Sigmoid colon (tissue), 7 donors: ENCODE data around the gene CSK. TPM values are rescaled to one million over a fixed set of nuclear protein-coding genes. Genes with fewer than 3 reads are reported as not detected.

Experiments used
- DNase-seq: peaks from one replicate; pipeline ENCODE4 v3.0.0-alpha.2; 2019
- H3K27ac ChIP-seq, 4 donors: fragments of 200-600 bp; sonication (generic); one replicate each; pipeline ENCODE4 v1.5.1; 2016 to 2019; ENCODE audit warnings: mild to moderate bottlenecking in 1 of 4
- H3K27me3 ChIP-seq, 3 donors: fragments of 200-600 bp; sonication (generic); one replicate each; pipeline ENCODE4 v1.5.1; 2019; ENCODE audit warnings: mild to moderate bottlenecking in 1 of 3
- H3K36me3 ChIP-seq, 4 donors: fragments of 200-600 bp; sonication (generic); one replicate each; pipeline ENCODE4 v1.5.1; 2016 to 2019
- H3K4me1 ChIP-seq, 4 donors: fragments of 200-600 bp; sonication (generic); one replicate each; pipeline ENCODE4 v1.5.1; 2017 to 2019
- H3K4me3 ChIP-seq, 4 donors: fragments of 200-600 bp; sonication (generic); one replicate each; pipeline ENCODE4 v1.5.1; 2017 to 2019; ENCODE audit warnings: mild to moderate bottlenecking in 2 of 4, moderate library complexity in 1 of 4
- H3K9me3 ChIP-seq, 4 donors: fragments of 200-600 bp in 3 of 4; sonication (generic) in 3 of 4; one replicate each; pipeline versions ENCODE4 v1.5.1 to v1.6.1; 2013 to 2019
- CTCF ChIP-seq, 4 experiments: fragments of 450-650 bp in 3 of 4; fragments of 200-600 bp in 1 of 4; IDR thresholded peaks; one replicate each; pipeline ENCODE4 v1.5.1; 2016 to 2019; ENCODE audit warnings: antibody characterized with exemption in 4 of 4, mild to moderate bottlenecking in 3 of 4, moderate library complexity in 2 of 4
- EP300 ChIP-seq, 4 donors: sonication (generic); formaldehyde crosslinking; IDR thresholded peaks; one replicate each; pipeline ENCODE4 v1.6.1; 2017; ENCODE audit warnings: antibody characterized with exemption in 4 of 4
- POLR2A ChIP-seq, 2 donors: fragments of 450-650 bp; IDR thresholded peaks; one replicate each; pipeline ENCODE4 v1.6.1; 2016; ENCODE audit warnings: antibody characterized with exemption in 2 of 2, mild to moderate bottlenecking in 2 of 2, moderate library complexity in 2 of 2
- POLR2AphosphoS5 ChIP-seq, 4 donors: sonication (generic); formaldehyde crosslinking; IDR thresholded peaks; one replicate each; pipeline ENCODE4 v1.6.1; 2017; ENCODE audit warnings: antibody characterized with exemption in 4 of 4
- WGBS, 2 donors: extraction: QIAGEN DNeasy Blood & Tissue Kit; methylation state at CpG; one replicate each; pipeline ENCODE4 v1.1.7; 2013; 5-methylcytosine and 5-hydroxymethylcytosine counted together
- intact Hi-C: fragments of 100-400 bp; cut with DNase I; formaldehyde crosslinking; loops from one replicate; pipeline ENCODE4 v1.15.1; 2023
- polyA plus RNA-seq, 3 donors: library from polyadenylated mRNA; stranded (reverse); fragments of 200-250 nt; gene quantifications; one replicate each; pipeline ENCODE4 v1.2.3, GENCODE V29; 2013
- total RNA-seq, 4 donors: library from RNA; depleted of rRNA; stranded (reverse); fragments of >200 nt; gene quantifications; one replicate each; pipeline ENCODE4 v1.1.0, GENCODE V29; 2016
- donor health status: healthy with polysubstance abuse.
- donor health status: Bipolar disorder and iron deficiency.
- donor health status: healthy.

Gene CSK
- total and polyA plus RNA-seq, 7 donors: 9.7 to 125 (median 22.4) TPM

DNA sequence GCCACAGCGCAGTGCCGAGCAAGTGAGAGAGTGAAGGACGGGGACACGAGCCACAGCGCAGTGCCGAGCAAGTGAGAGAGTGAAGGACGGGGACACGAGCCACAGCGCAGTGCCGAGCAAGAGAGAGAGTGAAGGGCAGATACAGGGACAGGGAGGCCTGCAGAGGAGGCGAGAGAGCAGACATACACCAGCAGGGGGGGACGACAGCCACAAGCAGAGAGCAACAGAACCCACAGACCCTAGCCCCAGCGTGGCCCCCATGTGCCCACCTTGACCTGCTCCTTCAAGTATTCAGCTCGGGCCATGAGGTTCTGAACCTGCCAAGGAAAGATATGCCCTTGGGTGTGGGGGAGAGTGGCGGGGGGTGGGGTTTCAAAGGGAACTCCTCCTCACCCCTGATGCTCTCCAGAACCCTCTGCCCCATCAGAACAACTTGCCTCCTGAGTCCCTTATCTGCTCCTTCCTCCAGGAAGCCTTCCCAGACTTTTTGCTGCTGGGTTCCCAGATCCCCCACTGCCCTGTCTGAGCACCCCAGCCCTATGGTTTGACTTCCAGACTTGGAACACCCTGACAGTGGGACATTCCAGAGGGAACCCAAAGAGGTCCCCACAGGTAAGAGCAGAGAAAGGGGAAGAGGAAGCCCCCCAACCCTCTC is 55.7 kb downstream of the CSK start:
- Histone ChIP-seq H3K27me3 (no peaks in the 10 kb centered on the region), H3K27ac (no peak overlapping the region), H3K4me3 (no peak overlapping the region), H3K36me3 (peaks cover 0 to 43% (median 2%) of the 10 kb centered on the region in 4 donors), H3K4me1 (peaks cover 0 to 18% (median 11%) of the 10 kb centered on the region in 4 donors), H3K9me3 (no peaks in the 10 kb centered on the region)
- WGBS, 2 donors: 85 to 93% methylated on average over 15 of the region's 15 CpGs
- no peak for TF ChIP-seq EP300 (IDR thresholded peaks at IDR 0.05)
- TF ChIP-seq POLR2A (IDR thresholded peaks at IDR 0.05): no peak
- TF ChIP-seq POLR2AphosphoS5 (IDR thresholded peaks at IDR 0.05): no peak
- TF ChIP-seq CTCF (IDR thresholded peaks at IDR 0.05): no peak
- intact Hi-C loops: no loop called here
- DNase-seq: no peak

- TF ChIP-seq CTCF (IDR thresholded peaks at IDR 0.05) (no peak), POLR2A (IDR thresholded peaks at IDR 0.05) (no peak), EP300 (IDR thresholded peaks at IDR 0.05) (no peak), POLR2AphosphoS5 (IDR thresholded peaks at IDR 0.05) (no peak)
- intact Hi-C loops: no loop called here
- Histone ChIP-seq H3K9me3 (no peaks in the 10 kb centered on the region), H3K36me3 (peaks cover 0 to 43% (median 2%) of the 10 kb centered on the region in 4 donors), H3K4me1 (peaks cover 0 to 18% (median 12%) of the 10 kb centered on the region in 4 donors), H3K4me3 (no peak overlapping the region), H3K27ac (no peak overlapping the region), H3K27me3 (no peaks in the 10 kb centered on the region)
- 88 to 92% methylated on average over 10 of the region's 10 CpGs for WGBS, 2 donors
- DNase-seq: no peak
Measured at GRCh38 chr15:74838137-74838516, 56.2 kb downstream of the CSK start.

- TF ChIP-seq POLR2AphosphoS5 (IDR thresholded peaks at IDR 0.05): no peak
- TF ChIP-seq CTCF (IDR thresholded peaks at IDR 0.05): no peak
- TF ChIP-seq EP300 (IDR thresholded peaks at IDR 0.05): no peak
- no peak for TF ChIP-seq POLR2A (IDR thresholded peaks at IDR 0.05)
- no peak for DNase-seq
- 91 to 92% methylated on average over 11 of the region's 11 CpGs for WGBS, 2 donors
- H3K4me1 ChIP-seq: peaks cover 0 to 25% (median 19%) of the 10 kb centered on the region in 4 donors
- H3K27me3 ChIP-seq: no peaks in the 10 kb centered on the region
- H3K4me3 ChIP-seq: no peak overlapping the region
- H3K9me3 ChIP-seq: no peaks in the 10 kb centered on the region
- H3K27ac ChIP-seq: no peak overlapping the region
- intact Hi-C loops: no loop called here
- peaks cover 0 to 43% (median 2%) of the 10 kb centered on the region in 4 donors for H3K36me3 ChIP-seq
Measured at GRCh38 chr15:74838746-74839525, 57.1 kb downstream of the CSK start.

DNA sequence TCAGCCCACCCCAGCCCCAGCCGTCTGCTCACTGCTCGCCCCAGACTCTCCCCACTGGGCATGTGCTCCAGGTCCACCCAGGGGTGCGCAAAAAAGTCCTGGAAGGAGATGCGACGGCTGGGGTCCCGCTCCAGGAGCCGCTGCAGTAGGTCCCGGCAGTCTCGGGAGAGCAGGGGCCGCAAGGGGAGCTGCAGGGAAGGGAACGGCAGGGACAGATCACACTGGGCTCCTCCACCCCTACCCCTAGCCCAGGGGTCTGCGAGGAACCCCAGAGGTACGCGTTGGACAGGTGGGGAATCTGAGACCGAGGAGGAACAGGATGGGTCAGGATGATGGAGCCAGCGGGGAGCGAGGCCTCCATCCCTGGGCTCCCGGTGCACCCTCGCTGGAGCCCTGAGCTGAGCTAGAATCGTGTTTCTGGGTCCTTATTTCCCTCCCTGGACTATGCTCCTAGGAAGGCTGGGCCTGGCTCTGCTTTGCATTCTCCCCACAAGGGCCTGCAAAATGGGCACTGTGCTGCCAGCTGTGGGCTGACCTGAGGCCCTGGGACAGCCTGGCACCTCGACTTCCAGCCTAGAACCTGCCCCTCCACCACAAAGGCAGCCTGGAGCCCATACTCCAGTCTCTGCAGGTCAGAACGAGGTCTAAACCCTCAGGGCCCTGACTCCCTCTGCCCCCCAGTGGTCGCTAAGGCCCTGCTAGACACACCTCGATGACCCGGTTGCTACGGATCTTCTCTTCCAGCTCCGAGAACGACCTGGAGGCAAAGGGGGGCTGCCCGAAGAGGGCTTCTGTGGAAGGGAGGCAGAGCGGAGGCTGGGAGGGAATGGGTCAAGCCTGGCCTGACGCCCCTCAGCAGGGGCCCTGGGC is 57.9 kb downstream of the CSK start:
- Histone ChIP-seq H3K36me3 (peaks cover 0 to 45% (median 4%) of the 10 kb centered on the region in 4 donors), H3K9me3 (no peaks in the 10 kb centered on the region), H3K27ac (no peak overlapping the region), H3K27me3 (no peaks in the 10 kb centered on the region), H3K4me3 (no peak overlapping the region), H3K4me1 (peaks cover 0 to 28% (median 23%) of the 10 kb centered on the region in 4 donors)
- intact Hi-C loops: loop anchor here (5.0 kb wide), 2 partner anchors 103 to 118 kb away; partner anchors contain the start of gene RPP25
- TF ChIP-seq CTCF (IDR thresholded peaks at IDR 0.05) (no peak), POLR2A (IDR thresholded peaks at IDR 0.05) (no peak), EP300 (IDR thresholded peaks at IDR 0.05) (no peak), POLR2AphosphoS5 (IDR thresholded peaks at IDR 0.05) (no peak)
- WGBS, 2 donors: 88 to 91% methylated on average over 31 of the region's 31 CpGs
- no peak for DNase-seq
